Measurements from ENCODE around the gene DNAJC11.

DNAJC11 gene

GRCh38 chr1:6622396-6623152 lies 79.0 kb downstream of the DNAJC11 start:
- Histone ChIP-seq H3K4me2 (ENCODE audit: low read depth, low read length) (no peak overlapping the region), H4K20me1 (ENCODE audit: insufficient read depth, low read length) (no peaks in the 10 kb centered on the region), H3K9me3 (replicated peaks; ENCODE audit: insufficient read depth, low read length) (no peaks in the 10 kb centered on the region), H3K27ac (ENCODE audit: low read length) (no peak overlapping the region), H3K4me1 (ENCODE audit: low read length) (peaks cover 12% of the 10 kb centered on the region; the same call in 1 of the 2 replicates), H2AFZ (ENCODE audit: low read length) (no peak overlapping the region), H3K9me2 (replicated peaks; ENCODE audit: insufficient read depth, low read length) (no peaks in the 10 kb centered on the region), H3K27me3 (replicated peaks; ENCODE audit: insufficient read depth, low read length) (no peaks in the 10 kb centered on the region), H3K4me3 (ENCODE audit: low read length) (no peak overlapping the region), H3K36me3 (replicated peaks; ENCODE audit: insufficient read depth, low read length) (no peaks in the 10 kb centered on the region), H3K79me2 (ENCODE audit: low read length) (peaks cover 71% of the 10 kb centered on the region), H3F3A (ENCODE audit: insufficient read depth, low read length) (peaks cover 14% of the 10 kb centered on the region), H3K9ac (ENCODE audit: low read length) (no peak overlapping the region)
- no peak for DNase-seq
- TF ChIP-seq EZH2 (optimal IDR thresholded peaks at IDR 0.05; ENCODE audit: low read depth, low read length) = no peak
- no peak for TF ChIP-seq EZH2phosphoT487 (IDR thresholded peaks at IDR 0.05; ENCODE audit: low read length)
- no peak for TF ChIP-seq CTCF (IDR thresholded peaks at IDR 0.05; ENCODE audit: low read length)

- Histone ChIP-seq H3K27me3 (replicated peaks; ENCODE audit: insufficient read depth, low read length) (no peaks in the 10 kb centered on the region), H3K4me2 (ENCODE audit: low read depth, low read length) (no peak overlapping the region), H3K9ac (ENCODE audit: low read length) (no peak overlapping the region), H3K4me3 (ENCODE audit: low read length) (no peak overlapping the region), H4K20me1 (ENCODE audit: insufficient read depth, low read length) (no peaks in the 10 kb centered on the region), H3K9me3 (replicated peaks; ENCODE audit: insufficient read depth, low read length) (no peaks in the 10 kb centered on the region), H3K79me2 (ENCODE audit: low read length) (peaks cover 71% of the 10 kb centered on the region), H3K27ac (ENCODE audit: low read length) (no peak overlapping the region), H2AFZ (ENCODE audit: low read length) (no peak overlapping the region), H3K36me3 (replicated peaks; ENCODE audit: insufficient read depth, low read length) (no peaks in the 10 kb centered on the region), H3F3A (ENCODE audit: insufficient read depth, low read length) (peaks cover 14% of the 10 kb centered on the region), H3K9me2 (replicated peaks; ENCODE audit: insufficient read depth, low read length) (no peaks in the 10 kb centered on the region), H3K4me1 (ENCODE audit: low read length) (peaks cover 12% of the 10 kb centered on the region; the same call in 1 of the 2 replicates)
- DNase-seq = no peak
- TF ChIP-seq EZH2phosphoT487 (IDR thresholded peaks at IDR 0.05; ENCODE audit: low read length) (no peak), EZH2 (optimal IDR thresholded peaks at IDR 0.05; ENCODE audit: low read depth, low read length) (no peak), CTCF (IDR thresholded peaks at IDR 0.05; ENCODE audit: low read length) (no peak)
These were observed 79.9 kb downstream of the DNAJC11 start for GRCh38 chr1:6621429-6622391.

- H3K9me2 ChIP-seq (replicated peaks; ENCODE audit: insufficient read depth, low read length) = no peaks in the 10 kb centered on the region
- DNase-seq = no peak
- H3K9me3 ChIP-seq (replicated peaks; ENCODE audit: insufficient read depth, low read length) = no peaks in the 10 kb centered on the region
- H3K27me3 ChIP-seq (replicated peaks; ENCODE audit: insufficient read depth, low read length) = no peaks in the 10 kb centered on the region
- peaks cover 76% of the 10 kb centered on the region for H3K79me2 ChIP-seq (ENCODE audit: low read length)
- peaks cover 10% of the 10 kb centered on the region for H3F3A ChIP-seq (ENCODE audit: insufficient read depth, low read length)
- H3K4me1 ChIP-seq (ENCODE audit: low read length) = 0 out of 2 replicates have a peak, but pooled peaks cover 2% of the 10 kb centered on the region
- H3K4me2 ChIP-seq (ENCODE audit: low read depth, low read length) = no peak overlapping the region
- no peaks in the 10 kb centered on the region for H4K20me1 ChIP-seq (ENCODE audit: insufficient read depth, low read length)
- no peaks in the 10 kb centered on the region for H3K36me3 ChIP-seq (replicated peaks; ENCODE audit: insufficient read depth, low read length)
- H3K27ac ChIP-seq (ENCODE audit: low read length) = no peak overlapping the region
- no peak for TF ChIP-seq EZH2phosphoT487 (IDR thresholded peaks at IDR 0.05; ENCODE audit: low read length)
- TF ChIP-seq CTCF (IDR thresholded peaks at IDR 0.05; ENCODE audit: low read length) = no peak
- TF ChIP-seq EZH2 (optimal IDR thresholded peaks at IDR 0.05; ENCODE audit: low read depth, low read length) = no peak
- no peak overlapping the region for H3K4me3 ChIP-seq (ENCODE audit: low read length)
- H2AFZ ChIP-seq (ENCODE audit: low read length) = no peak overlapping the region
- no peak overlapping the region for H3K9ac ChIP-seq (ENCODE audit: low read length)
These were observed 82.6 kb downstream of the DNAJC11 start for GRCh38 chr1:6619045-6619444.

Measured in MM.1S (cell line).